CD4-positive, alpha-beta memory T cell (primary cell): ENCODE data around the gene DHX32. TPM values are rescaled to one million over a fixed set of nuclear protein-coding genes. Genes with fewer than 3 reads are reported as not detected.
"Not testable (repeated sequence)": the region's sequence is repeated elsewhere in the genome, so short reads cannot be mapped to it uniquely, and the experiment has no call there.

Experiments
- CTCF ChIA-PET: fragments of 350-600 bp; sonication (Branson Sonifier 250); formaldehyde crosslinking; loops from one replicate; lab custom pipeline; 2021; ENCODE audit warnings: inconsistent platforms; ENCODE audit not compliant: partially characterized antibody; lab: Charles Lee
- POLR2A ChIA-PET: fragments of 350-600 bp; sonication (Branson Sonifier 250); formaldehyde crosslinking; loops from one replicate; lab custom pipeline; 2021; ENCODE audit not compliant: partially characterized antibody; lab: Charles Lee
- DNase-seq, 5 donors: peaks; one replicate each; pipeline versions ENCODE4 v3.0.0 to v3.0.0-alpha.2; 2020 to 2022; ENCODE audit warnings: mixed read lengths in 1 of 5
- H3K27ac ChIP-seq: one replicate; pipeline ENCODE4 v1.7.0; 2013; ENCODE audit warnings: low read depth, low read length
- H3K27me3 ChIP-seq: 2 replicates; pipeline ENCODE4 v1.7.0; 2013; ENCODE audit warnings: mild to moderate bottlenecking, low read length, moderate library complexity; ENCODE audit not compliant: insufficient read depth
- H3K36me3 ChIP-seq: 2 replicates; pipeline ENCODE4 v1.7.0; 2013; ENCODE audit warnings: mild to moderate bottlenecking, low read length, moderate library complexity; ENCODE audit not compliant: insufficient read depth
- H3K4me1 ChIP-seq: 2 replicates; pipeline ENCODE4 v1.7.0; 2013; ENCODE audit warnings: mild to moderate bottlenecking, low read length, moderate library complexity; ENCODE audit not compliant: insufficient read depth
- H3K4me3 ChIP-seq, 2 donors: one replicate each; pipeline ENCODE4 v1.7.0; 2013; ENCODE audit warnings: low read length in 2 of 2, mild to moderate bottlenecking in 1 of 2
- H3K9me3 ChIP-seq, 2 donors: one replicate each; pipeline ENCODE4 v1.7.0; 2013; ENCODE audit warnings: low read length in 2 of 2, control low read depth in 1 of 2; ENCODE audit not compliant: control insufficient read depth in 1 of 2
- H3K27ac Mint-ChIP-seq, 7 donors: one replicate each; pipeline ENCODE4 v1.8.0; 2020 to 2021; ENCODE audit warnings: mixed read lengths in 7 of 7, mild to moderate bottlenecking in 6 of 7, inconsistent platforms in 3 of 7, moderate library complexity in 3 of 7
- H3K27me3 Mint-ChIP-seq, 2 donors: one replicate each; pipeline ENCODE4 v1.8.0; 2020 to 2021; ENCODE audit warnings: mixed read lengths in 2 of 2
- H3K36me3 Mint-ChIP-seq, 2 donors: one replicate each; pipeline ENCODE4 v1.8.0; 2020 to 2021; ENCODE audit warnings: mixed read lengths in 2 of 2, inconsistent platforms in 1 of 2, mild to moderate bottlenecking in 1 of 2
- H3K4me1 Mint-ChIP-seq, 4 donors: one replicate each; pipeline ENCODE4 v1.8.0; 2020 to 2021; ENCODE audit warnings: mixed read lengths in 4 of 4, mild to moderate bottlenecking in 1 of 4
- H3K4me3 Mint-ChIP-seq, 8 donors: one replicate each; pipeline ENCODE4 v1.8.0; 2020 to 2021; ENCODE audit warnings: mixed read lengths in 8 of 8, mild to moderate bottlenecking in 7 of 8, moderate library complexity in 6 of 8, inconsistent platforms in 3 of 8
- H3K9me3 Mint-ChIP-seq, 8 donors: one replicate each; pipeline ENCODE4 v1.8.0; 2020 to 2021; ENCODE audit warnings: mixed read lengths in 8 of 8, mild to moderate bottlenecking in 5 of 8, inconsistent platforms in 3 of 8, moderate library complexity in 1 of 8
- intact Hi-C: fragments of 100-400 bp; cut with micrococcal nuclease; formaldehyde crosslinking; loops from one replicate; pipeline ENCODE4 v1.15.1; 2023
- polyA plus RNA-seq, 2 donors: library from polyadenylated mRNA; unstranded; fragments of 300-500 nt; fragmentation: Illumina TruSeq; gene quantifications; one replicate each; pipeline ENCODE4 v1.2.3, GENCODE V29; 2021
- total RNA-seq, 2 experiments: library from RNA; stranded (reverse); gene quantifications; one replicate each; pipeline ENCODE4 v1.2.3, GENCODE V29; 2021

DHX32 gene
- total and polyA plus RNA-seq, 4 experiments from 2014 or later = 7.1 to 13.3 (median 8.9) TPM

GRCh38 chr10:125917704-125918361, 36.7 kb upstream of the DHX32 start:
- H3K27me3 Mint-ChIP-seq, H3K9me3 ChIP-seq, H3K4me3 Mint-ChIP-seq, H3K27me3 ChIP-seq, H3K9me3 Mint-ChIP-seq, H3K4me1 Mint-ChIP-seq, H3K27ac ChIP-seq, DNase-seq, POLR2A ChIA-PET, H3K27ac Mint-ChIP-seq, H3K36me3 ChIP-seq, H3K4me3 ChIP-seq, H3K4me1 ChIP-seq, intact Hi-C loops, H3K36me3 Mint-ChIP-seq, CTCF ChIA-PET: not testable (repeated sequence)

DNA sequence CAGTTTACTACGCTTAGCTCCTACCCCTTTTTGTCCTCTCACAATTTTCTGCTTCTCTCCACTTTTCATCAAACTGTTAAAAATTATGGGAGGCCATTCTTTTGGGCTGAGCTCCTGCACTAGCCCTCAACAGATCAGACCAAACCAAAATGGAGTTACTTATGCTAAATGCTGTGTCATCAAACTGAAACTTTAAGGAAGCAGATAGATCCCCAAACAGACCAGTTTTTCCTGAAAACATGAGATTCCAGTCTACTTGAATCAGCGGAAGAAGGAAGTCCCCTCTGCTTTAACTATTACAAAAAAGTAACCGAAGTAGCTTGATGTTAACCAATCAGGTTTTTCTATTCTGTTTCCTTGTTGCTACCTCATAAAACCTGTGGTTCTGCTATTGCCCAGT, 35.9 kb upstream of the DHX32 start:
- H3K27me3 Mint-ChIP-seq = peaks cover 6 to 8% of the 10 kb centered on the region in 2 donors
- no peaks in the 10 kb centered on the region for H3K36me3 ChIP-seq
- H3K4me1 ChIP-seq = no peaks in the 10 kb centered on the region
- H3K4me3 ChIP-seq = no peak overlapping the region
- H3K9me3 ChIP-seq = no peaks in the 10 kb centered on the region
- peaks cover 0 to 2% (median under 1%) of the 10 kb centered on the region in 4 donors for H3K4me1 Mint-ChIP-seq
- intact Hi-C loops = no loop called here
- H3K27ac Mint-ChIP-seq = no peak overlapping the region
- CTCF ChIA-PET = no interaction called here
- H3K4me3 Mint-ChIP-seq = no peak overlapping the region
- no peak for DNase-seq
- no peaks in the 10 kb centered on the region for H3K36me3 Mint-ChIP-seq
- H3K9me3 Mint-ChIP-seq = peaks cover 0 to 5% (median 0%) of the 10 kb centered on the region in 8 donors
- no peaks in the 10 kb centered on the region for H3K27me3 ChIP-seq
- POLR2A ChIA-PET = no interaction called here
- H3K27ac ChIP-seq = no peak overlapping the region

DNA sequence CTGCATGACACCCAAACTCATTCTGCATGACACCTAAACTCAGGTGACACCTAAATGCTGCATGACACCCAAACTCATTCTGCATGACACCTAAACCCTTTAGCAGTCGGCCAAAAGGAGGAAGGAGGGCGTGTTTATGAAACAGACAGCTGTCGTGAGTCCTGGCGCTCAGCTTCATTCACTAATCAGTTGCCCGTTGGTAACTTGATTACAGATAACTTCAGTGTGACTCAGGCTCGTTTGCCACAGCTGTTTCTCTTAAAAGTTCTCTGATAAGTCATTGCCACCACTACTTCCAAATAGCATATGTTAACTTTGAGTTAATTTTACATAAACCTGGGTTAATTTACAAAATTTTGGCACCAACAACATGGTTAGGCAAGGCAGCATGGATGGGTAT, 32.2 kb upstream of the DHX32 start:
- H3K4me1 ChIP-seq, intact Hi-C loops, H3K9me3 Mint-ChIP-seq, H3K4me3 Mint-ChIP-seq, H3K9me3 ChIP-seq, H3K27me3 ChIP-seq, H3K36me3 Mint-ChIP-seq, POLR2A ChIA-PET, H3K4me3 ChIP-seq, DNase-seq, H3K27ac ChIP-seq, CTCF ChIA-PET, H3K27ac Mint-ChIP-seq, H3K36me3 ChIP-seq, H3K4me1 Mint-ChIP-seq: not testable (repeated sequence)
- H3K27me3 Mint-ChIP-seq = peaks cover 6 to 14% of the 10 kb centered on the region in 2 donors

- no peak for DNase-seq
- H3K36me3 ChIP-seq = no peaks in the 10 kb centered on the region
- no peak overlapping the region for H3K27ac ChIP-seq
- Mint-ChIP-seq H3K9me3 (no peaks in the 10 kb centered on the region), H3K36me3 (no peaks in the 10 kb centered on the region), H3K27me3 (peaks cover 10 to 14% of the 10 kb centered on the region in 2 donors), H3K4me1 (no peaks in the 10 kb centered on the region), H3K27ac (no peak overlapping the region), H3K4me3 (no peak overlapping the region)
- ChIA-PET POLR2A (no interaction called here), CTCF (no interaction called here)
- no peak overlapping the region for H3K4me3 ChIP-seq
- intact Hi-C loops = no loop called here
- no peaks in the 10 kb centered on the region for H3K9me3 ChIP-seq
- no peaks in the 10 kb centered on the region for H3K27me3 ChIP-seq
- no peaks in the 10 kb centered on the region for H3K4me1 ChIP-seq
These were observed 30.9 kb upstream of the DHX32 start for GRCh38 chr10:125911990-125912389.

- no peaks in the 10 kb centered on the region for H3K9me3 Mint-ChIP-seq
- no peak overlapping the region for H3K4me3 Mint-ChIP-seq
- POLR2A ChIA-PET = no interaction called here
- H3K27me3 Mint-ChIP-seq = peaks cover 10 to 17% of the 10 kb centered on the region in 2 donors
- H3K27ac Mint-ChIP-seq = no peak overlapping the region
- no peaks in the 10 kb centered on the region for H3K4me1 ChIP-seq
- H3K27ac ChIP-seq = no peak overlapping the region
- CTCF ChIA-PET = no interaction called here
- no peak overlapping the region for H3K4me3 ChIP-seq
- DNase-seq = no peak
- no peaks in the 10 kb centered on the region for H3K36me3 ChIP-seq
- H3K27me3 ChIP-seq = no peaks in the 10 kb centered on the region
- H3K9me3 ChIP-seq = no peaks in the 10 kb centered on the region
- no peaks in the 10 kb centered on the region for H3K36me3 Mint-ChIP-seq
- H3K4me1 Mint-ChIP-seq = no peaks in the 10 kb centered on the region
- intact Hi-C loops = no loop called here
These were observed 30.1 kb upstream of the DHX32 start for GRCh38 chr10:125911145-125911544.

- H3K9me3 ChIP-seq, DNase-seq, H3K27ac ChIP-seq, H3K4me1 ChIP-seq, H3K4me3 ChIP-seq, H3K36me3 Mint-ChIP-seq, H3K27ac Mint-ChIP-seq, H3K4me3 Mint-ChIP-seq, POLR2A ChIA-PET, H3K36me3 ChIP-seq, H3K9me3 Mint-ChIP-seq, intact Hi-C loops, H3K27me3 ChIP-seq, H3K4me1 Mint-ChIP-seq: not testable (repeated sequence)
- H3K27me3 Mint-ChIP-seq = peaks cover 13 to 14% of the 10 kb centered on the region in 2 donors
- CTCF ChIA-PET = interaction anchor here (0.7 kb wide), 1 partner anchor 1278 kb away, joined by 3 read pairs; no protein-coding TSS in a partner anchor
These were observed 28.4 kb upstream of the DHX32 start for GRCh38 chr10:125909491-125909890.

- H3K27ac Mint-ChIP-seq, H3K27ac ChIP-seq, H3K36me3 ChIP-seq, H3K27me3 ChIP-seq, POLR2A ChIA-PET, H3K36me3 Mint-ChIP-seq, H3K4me1 ChIP-seq, H3K4me3 Mint-ChIP-seq, intact Hi-C loops, H3K4me3 ChIP-seq, H3K4me1 Mint-ChIP-seq, H3K9me3 ChIP-seq, DNase-seq, H3K9me3 Mint-ChIP-seq: not testable (repeated sequence)
- peaks cover 11 to 13% of the 10 kb centered on the region in 2 donors for H3K27me3 Mint-ChIP-seq
- CTCF ChIA-PET = interaction anchor here (0.7 kb wide), 1 partner anchor 1279 kb away, joined by 3 read pairs; no protein-coding TSS in a partner anchor
These were observed 27.7 kb upstream of the DHX32 start for GRCh38 chr10:125908813-125909212.
